ENCODE results near the gene MARVELD2. TPM values are rescaled to one million over a fixed set of nuclear protein-coding genes. Genes with fewer than 3 reads are reported as not detected.

MARVELD2 gene
- total RNA-seq, 4 donors from 2014 or later, result 14.7 to 48.7 (median 30.7) TPM

GRCh38 chr5:69484891-69485290 is 70.0 kb downstream of the MARVELD2 start:
- H3K4me3 ChIP-seq, result no peak overlapping the region
- H3K4me1 ChIP-seq, result no peaks in the 10 kb centered on the region
- no peaks in the 10 kb centered on the region for H3K27me3 ChIP-seq
- H3K27ac ChIP-seq, result no peak overlapping the region
- no peaks in the 10 kb centered on the region for H3K9me3 ChIP-seq
- WGBS, 2 donors (ENCODE audit: low coverage in 1 of 2), result 78 to 80% methylated on average over 7 of the region's 7 CpGs
- H3K36me3 ChIP-seq, result no peaks in the 10 kb centered on the region
- TF ChIP-seq POLR2AphosphoS5 (IDR thresholded peaks at IDR 0.05) (no peak), EP300 (IDR thresholded peaks at IDR 0.05; ENCODE audit: low read depth) (no peak), CTCF (IDR thresholded peaks at IDR 0.05) (no peak), POLR2A (IDR thresholded peaks at IDR 0.05) (no peak)
- intact Hi-C loops (cut with DNase I; ENCODE audit: low total_unique reads) (no loop called here), in situ Hi-C loops (cut with MboI; ENCODE audit: low pct_ligation_motif_present in 1 of 4, low pct_unique_long_range_greater_than_20kb in 1 of 4, low sequenced_read_pairs in 3 of 4) (no loop called here)
- no peak for DNase-seq

GRCh38 chr5:69485471-69485870 is 70.6 kb downstream of the MARVELD2 start:
- DNase-seq, result no peak
- Histone ChIP-seq H3K4me1 (no peaks in the 10 kb centered on the region), H3K27me3 (no peaks in the 10 kb centered on the region), H3K27ac (no peak overlapping the region), H3K9me3 (no peaks in the 10 kb centered on the region), H3K4me3 (no peak overlapping the region), H3K36me3 (no peaks in the 10 kb centered on the region)
- TF ChIP-seq CTCF (IDR thresholded peaks at IDR 0.05) (no peak), POLR2A (IDR thresholded peaks at IDR 0.05) (no peak), POLR2AphosphoS5 (IDR thresholded peaks at IDR 0.05) (no peak), EP300 (IDR thresholded peaks at IDR 0.05; ENCODE audit: low read depth) (no peak)
- in situ Hi-C loops (cut with MboI; ENCODE audit: low pct_ligation_motif_present in 1 of 4, low pct_unique_long_range_greater_than_20kb in 1 of 4, low sequenced_read_pairs in 3 of 4) (no loop called here), intact Hi-C loops (cut with DNase I; ENCODE audit: low total_unique reads) (no loop called here)
- 83 to 92% methylated on average over 1 of the region's 1 CpG for WGBS, 2 donors (ENCODE audit: low coverage in 1 of 2)

GRCh38 chr5:69489246-69489645 is 74.3 kb downstream of the MARVELD2 start:
- in situ Hi-C loops (cut with MboI; ENCODE audit: low pct_ligation_motif_present in 1 of 4, low pct_unique_long_range_greater_than_20kb in 1 of 4, low sequenced_read_pairs in 3 of 4), result no loop called here
- WGBS, 2 donors (ENCODE audit: low coverage in 1 of 2), result 67 to 72% methylated on average over 1 to 4 of the region's 4 CpGs
- H3K4me1 ChIP-seq, result peaks cover 0 to 19% (median 9%) of the 10 kb centered on the region in 4 donors

GRCh38 chr5:69491027-69491426 is 76.1 kb downstream of the MARVELD2 start:
- peaks cover 0 to 35% (median 11%) of the 10 kb centered on the region in 4 donors for H3K4me1 ChIP-seq

More at GRCh38 chr5:69489246-69489645, 74.3 kb downstream of the MARVELD2 start:
- intact Hi-C loops (cut with DNase I; ENCODE audit: low total_unique reads), result no loop called here
- no peak for TF ChIP-seq CTCF (IDR thresholded peaks at IDR 0.05)
- H3K4me3 ChIP-seq, result no peak overlapping the region
- peaks cover 21% of the 10 kb centered on the region for H3K27me3 ChIP-seq
- H3K36me3 ChIP-seq, result no peaks in the 10 kb centered on the region
- H3K9me3 ChIP-seq, result no peaks in the 10 kb centered on the region
- DNase-seq, result no peak
- H3K27ac ChIP-seq, result no peak overlapping the region

More at GRCh38 chr5:69491027-69491426, 76.1 kb downstream of the MARVELD2 start:
- in situ Hi-C loops (cut with MboI; ENCODE audit: low pct_ligation_motif_present in 1 of 4, low pct_unique_long_range_greater_than_20kb in 1 of 4, low sequenced_read_pairs in 3 of 4), result no loop called here
- 58 to 64% methylated on average over 2 of the region's 2 CpGs for WGBS, 2 donors (ENCODE audit: low coverage in 1 of 2)
- Histone ChIP-seq H3K4me3 (no peak overlapping the region), H3K36me3 (no peaks in the 10 kb centered on the region), H3K27me3 (peaks cover 38% of the 10 kb centered on the region), H3K27ac (no peak overlapping the region), H3K9me3 (no peaks in the 10 kb centered on the region)
- DNase-seq, result no peak
- intact Hi-C loops (cut with DNase I; ENCODE audit: low total_unique reads), result no loop called here
- no peak for TF ChIP-seq POLR2AphosphoS5 (IDR thresholded peaks at IDR 0.05)
- no peak for TF ChIP-seq POLR2A (IDR thresholded peaks at IDR 0.05)
- TF ChIP-seq CTCF (IDR thresholded peaks at IDR 0.05), result no peak
- no peak for TF ChIP-seq EP300 (IDR thresholded peaks at IDR 0.05; ENCODE audit: low read depth)
